Epithelial cell of prostate (primary cell): Measurements from ENCODE around the gene ADGRF1.
"Not testable (repeated sequence)": the region's sequence is repeated elsewhere in the genome, so short reads cannot be mapped to it uniquely, and the experiment has no call there.

Source experiments
- DNase-seq: peaks from one replicate; pipeline ENCODE4 v3.0.0-alpha.2; 2011; ENCODE audit warnings: low read depth, low spot score
- H3K27ac ChIP-seq: fragments of 450-650 bp; 2 replicates; pipeline ENCODE4 v1.5.1; 2017; ENCODE audit warnings: mild to moderate bottlenecking

Gene ADGRF1

DNA sequence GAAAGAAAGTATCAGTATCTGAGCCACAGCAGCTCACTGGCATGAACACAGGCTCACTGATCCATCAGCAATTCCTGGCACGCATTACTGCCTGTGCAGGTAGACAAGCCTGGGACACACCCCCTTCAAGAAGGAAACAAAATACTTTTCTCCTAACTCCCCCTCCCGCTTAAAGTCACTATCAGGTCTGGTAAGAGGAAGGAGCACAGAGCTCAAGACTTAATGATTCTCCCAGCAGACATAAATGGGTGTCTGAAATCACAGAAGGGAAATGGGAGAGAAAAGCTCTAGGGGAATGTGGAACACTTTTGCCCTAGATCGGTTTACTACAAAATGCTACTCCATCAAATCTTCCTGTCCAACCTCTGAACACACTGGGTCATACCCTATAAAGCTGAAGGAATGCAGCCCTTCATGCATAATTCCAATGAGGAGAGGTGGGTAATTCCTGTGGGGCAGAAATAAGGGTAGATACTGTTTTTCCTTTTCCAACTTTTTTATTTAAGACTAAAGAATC lies at the start of gene ADGRF1:
TSS of gene ADGRF1 (minus strand) at position 58 of the 517 bp plus-strand sequence. CDS start 13,271 bp downstream, outside the sequence.
- no peak for DNase-seq
- peak within 1 kb of the TSS; percentile 98 for H3K27ac ChIP-seq

DNA sequence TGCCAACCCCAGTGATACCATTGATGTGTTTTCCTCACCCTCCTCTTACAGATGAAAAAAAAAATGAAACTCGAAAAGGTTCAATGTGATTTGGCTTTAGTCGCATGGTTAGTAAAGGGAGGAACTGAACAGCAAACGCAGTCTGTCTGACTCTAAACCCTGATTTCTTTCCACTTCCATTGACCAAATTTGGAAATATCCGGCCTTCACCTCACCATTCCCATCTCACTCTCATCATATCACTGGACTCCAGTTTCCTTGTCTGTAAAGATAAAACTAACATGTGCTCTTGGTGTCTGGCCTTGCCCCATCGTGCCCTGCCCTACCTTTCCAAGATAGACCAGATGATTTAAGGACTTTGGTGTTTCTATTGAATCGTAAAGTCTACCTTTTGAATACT lies 48.7 kb upstream of the ADGRF1 start:
- no peak for DNase-seq
- no peak overlapping the region for H3K27ac ChIP-seq

DNA sequence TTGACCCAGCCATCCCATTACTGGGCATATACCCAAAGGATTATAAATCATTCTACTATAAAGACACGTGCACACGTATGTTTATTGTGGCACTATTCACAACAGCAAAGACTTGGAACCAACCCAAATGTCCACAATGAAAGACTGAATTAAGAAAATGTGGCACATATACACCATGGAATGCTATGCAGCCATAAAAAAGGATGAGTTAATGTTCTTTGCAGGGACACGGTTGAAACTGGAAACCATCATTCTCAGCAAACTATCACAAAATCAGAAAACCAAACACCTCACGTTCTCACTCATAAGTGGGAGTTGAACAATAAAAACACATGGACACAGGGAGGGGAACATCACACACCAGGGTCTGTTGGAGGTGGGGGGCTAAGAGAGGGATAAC lies 47.3 kb upstream of the ADGRF1 start:
- not testable (repeated sequence) for DNase-seq

DNA sequence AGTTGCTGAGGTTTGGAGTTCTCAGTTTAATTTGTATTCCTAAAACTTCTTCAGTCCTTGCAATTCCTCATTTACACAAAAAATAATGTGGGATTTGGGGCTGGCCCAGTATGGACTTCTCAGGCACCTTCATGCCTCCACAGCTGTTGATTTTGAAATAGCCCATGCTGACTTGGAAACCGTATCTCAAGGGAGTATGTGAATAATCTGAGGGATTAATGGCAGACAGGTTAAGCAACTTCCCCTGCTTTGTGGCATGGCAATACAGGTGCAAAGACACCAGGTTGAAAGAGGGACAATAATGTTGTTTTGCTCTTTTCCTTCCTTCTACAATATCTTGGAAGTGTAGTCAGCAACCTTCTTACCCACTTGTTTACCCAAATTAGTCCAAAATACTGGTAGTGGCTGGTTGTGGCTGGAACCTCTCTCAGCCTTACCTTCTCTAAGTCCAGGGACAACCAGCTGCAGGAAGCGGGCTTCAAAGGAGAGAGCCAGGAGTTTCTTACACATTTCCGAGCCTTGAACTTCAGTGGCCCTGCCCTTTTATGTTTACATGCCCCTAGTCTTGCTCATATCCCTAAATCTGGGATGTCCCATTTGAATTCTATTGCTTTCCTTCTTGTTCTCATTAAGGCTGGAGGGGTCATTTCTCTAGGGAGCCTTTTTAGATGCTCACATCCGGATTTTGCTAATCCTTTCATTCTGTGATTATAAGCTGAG lies 44.1 kb upstream of the ADGRF1 start:
- DNase-seq = no peak
- no peak overlapping the region for H3K27ac ChIP-seq

More for the DNA sequence above, 47.3 kb upstream of the ADGRF1 start:
- not testable (repeated sequence) for H3K27ac ChIP-seq

DNA sequence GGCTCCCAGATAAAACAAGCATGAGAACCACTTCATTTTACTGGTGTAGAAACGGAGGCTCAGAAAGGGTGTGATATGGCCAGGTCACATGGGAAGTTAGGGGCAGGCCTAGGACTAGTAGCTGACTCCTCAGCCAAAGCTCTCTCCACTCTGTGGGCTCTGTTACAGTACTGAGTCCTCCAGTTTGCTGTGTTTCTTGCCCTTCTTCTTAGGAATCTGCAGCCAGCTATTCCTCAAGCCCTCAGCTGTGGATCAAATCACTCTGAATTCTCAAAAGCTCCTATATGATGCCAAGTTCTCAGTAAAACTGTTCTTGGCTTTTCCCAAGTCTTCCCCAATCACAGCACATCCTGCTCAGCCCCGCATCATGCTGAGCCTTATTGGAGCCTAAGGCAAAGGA lies 42.5 kb upstream of the ADGRF1 start:
- H3K27ac ChIP-seq = no peak overlapping the region
- no peak for DNase-seq

DNA sequence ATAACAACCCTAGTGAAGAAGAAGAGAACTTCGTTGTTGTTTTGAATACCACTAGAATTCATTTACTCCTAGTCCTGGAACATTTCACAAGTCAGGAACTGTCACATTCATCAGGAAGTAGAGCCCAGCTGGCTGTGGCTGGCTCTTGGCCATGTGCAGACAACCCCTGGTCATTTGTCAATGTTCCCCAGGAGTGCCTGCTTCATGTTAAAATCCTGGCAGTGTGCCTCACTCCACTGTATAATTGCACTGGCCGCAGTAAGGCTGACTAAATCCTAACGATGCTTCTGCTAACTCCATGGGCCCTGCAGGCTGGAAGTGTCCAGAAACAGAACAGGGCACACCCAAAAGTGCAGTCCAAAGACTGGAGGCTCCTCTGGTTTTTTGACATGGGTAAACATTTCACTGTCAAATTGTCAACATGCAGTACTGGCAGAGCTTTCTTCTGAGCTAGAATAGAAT lies 41.5 kb upstream of the ADGRF1 start:
- no peak for DNase-seq
- H3K27ac ChIP-seq = peak overlapping the region; percentile 2

DNA sequence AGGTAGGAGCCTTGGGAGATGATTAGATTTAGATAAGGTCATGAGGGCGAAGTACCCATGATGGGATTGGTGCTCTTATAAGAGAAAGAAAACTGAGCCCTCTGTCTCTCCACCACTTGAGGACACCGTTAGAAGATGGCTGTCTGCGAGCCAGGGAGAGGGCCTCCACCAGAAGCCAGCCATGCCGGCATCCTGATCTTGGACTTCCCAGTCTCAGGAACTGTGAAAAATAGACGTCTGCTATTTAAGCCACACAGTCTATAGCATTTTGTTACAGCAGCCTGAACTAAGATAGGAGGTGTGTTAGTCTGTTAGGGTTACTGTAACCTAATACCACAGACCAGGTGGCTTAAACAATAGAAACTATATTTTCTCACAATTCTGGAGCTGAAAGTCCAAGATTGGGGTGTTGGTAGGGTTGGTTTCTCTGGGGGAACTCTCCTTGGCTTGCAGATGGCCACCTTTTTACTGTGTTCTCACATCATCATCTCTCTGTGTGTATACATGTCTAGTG lies 38.0 kb upstream of the ADGRF1 start:
- DNase-seq = no peak
- H3K27ac ChIP-seq = no peak overlapping the region

DNA sequence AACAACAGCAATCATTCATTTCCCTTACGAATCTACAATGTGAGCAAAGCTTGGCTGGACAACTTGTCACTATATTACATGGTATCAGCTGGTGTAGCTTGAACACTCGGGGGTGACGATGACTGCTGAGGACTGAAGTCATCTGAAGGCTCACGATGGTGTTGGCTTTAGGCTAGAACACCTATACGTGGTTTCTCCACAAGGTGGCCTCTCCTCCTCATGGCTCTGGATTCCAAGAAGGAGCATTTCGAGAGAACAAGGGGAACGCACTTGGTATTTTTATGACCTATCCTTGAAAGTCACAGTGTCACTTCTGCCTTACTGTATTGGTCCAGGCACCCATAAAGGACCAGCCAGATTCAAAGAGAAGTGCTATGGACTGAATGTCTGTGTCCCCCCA lies 37.5 kb upstream of the ADGRF1 start:
- no peak for DNase-seq
- H3K27ac ChIP-seq = no peak overlapping the region

DNA sequence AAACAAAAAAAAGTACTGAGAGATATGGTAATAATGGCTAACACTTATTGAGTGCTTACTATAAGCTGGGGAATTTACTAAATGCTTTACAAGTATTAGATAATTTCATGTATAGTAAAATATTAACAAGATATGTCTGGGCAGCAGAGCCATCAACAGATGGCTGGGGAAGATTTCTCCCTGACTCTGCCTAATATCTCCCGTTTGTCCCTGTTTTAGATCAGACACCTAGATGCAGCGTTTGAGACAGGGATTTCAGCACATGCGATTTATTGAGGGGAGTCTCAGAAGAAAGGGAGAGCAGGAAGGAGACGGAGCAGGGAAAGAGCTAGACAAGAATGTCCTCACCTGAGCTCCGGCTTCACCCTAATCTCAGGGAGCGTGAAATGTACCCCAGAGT lies 36.9 kb upstream of the ADGRF1 start:
- no peak for DNase-seq
- H3K27ac ChIP-seq = no peak overlapping the region

DNA sequence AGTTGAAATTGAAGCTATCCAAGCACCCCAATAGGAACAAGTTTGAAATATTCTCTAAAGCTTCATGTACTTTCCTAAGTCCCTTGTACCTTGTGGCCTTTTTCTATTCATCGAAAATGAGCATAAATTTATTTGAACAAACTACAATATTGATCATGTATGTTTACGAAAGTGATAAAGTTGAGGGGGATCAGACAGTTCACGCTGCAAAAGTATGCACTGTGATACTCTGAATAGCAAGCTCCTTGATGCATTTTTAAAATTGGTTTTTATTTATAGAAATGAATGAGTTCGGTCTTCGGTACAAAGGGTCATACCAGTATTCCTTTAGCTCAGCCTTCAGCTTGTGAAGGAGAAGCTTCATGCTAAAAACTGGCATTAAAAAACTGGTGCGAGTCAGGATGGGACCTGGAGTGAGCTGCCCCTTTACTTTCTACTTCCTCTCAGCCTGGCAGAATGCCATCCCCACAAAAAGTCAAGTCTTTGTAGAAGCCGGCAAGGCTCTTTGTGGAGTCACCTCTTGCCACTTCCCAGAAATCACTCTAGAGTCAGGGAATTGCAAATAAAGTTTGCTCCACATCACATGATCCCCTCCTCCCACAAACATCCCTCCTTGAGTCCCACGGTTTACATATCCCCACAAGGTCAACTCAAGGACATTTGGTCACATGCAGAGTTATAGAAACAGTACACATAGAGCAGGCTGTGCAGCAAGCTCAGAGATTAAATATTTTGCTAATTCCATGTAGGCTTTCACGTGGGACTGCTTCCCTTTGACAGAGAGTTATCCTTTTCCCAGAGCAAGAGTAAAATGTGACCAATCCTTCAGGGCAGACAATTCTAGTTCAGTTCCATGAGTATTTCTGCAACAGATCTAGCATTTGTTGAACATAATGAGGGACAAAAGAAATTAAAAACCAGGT lies 34.6 kb upstream of the ADGRF1 start:
- peak overlapping the region; percentile 60 for H3K27ac ChIP-seq
- no peak for DNase-seq

DNA sequence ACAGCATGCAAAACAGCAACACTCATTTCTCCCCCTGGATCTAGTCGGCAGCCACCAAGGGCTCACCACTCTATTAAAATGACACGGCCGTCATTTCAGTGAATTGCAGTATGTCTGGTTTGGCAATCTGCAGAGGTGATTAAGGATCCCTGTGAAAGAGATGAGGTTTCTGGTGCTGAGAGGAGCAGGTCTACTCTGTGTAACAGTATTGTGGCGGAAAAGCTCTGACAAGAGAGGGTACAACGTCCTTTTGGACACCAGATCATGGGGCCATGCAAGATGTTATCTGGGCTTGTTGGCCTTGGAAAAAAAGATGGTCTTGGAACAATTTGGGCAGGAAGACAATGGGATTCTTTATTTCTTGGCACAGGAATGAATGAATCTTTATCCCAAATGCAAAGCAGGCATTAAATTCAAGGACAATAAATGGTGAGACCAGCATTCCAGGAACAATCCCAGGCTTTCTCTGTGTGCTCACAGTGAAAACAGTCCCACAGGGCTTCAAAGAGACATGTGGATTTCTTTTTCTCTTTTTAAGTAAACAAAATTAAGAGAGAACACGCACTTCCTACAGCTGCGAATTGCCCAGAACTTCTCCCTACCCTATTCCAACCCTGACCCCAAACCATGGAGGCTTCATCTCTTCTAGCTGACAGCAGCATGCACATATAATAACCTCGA lies 33.7 kb upstream of the ADGRF1 start:
- DNase-seq = no peak
- peak overlapping the region; percentile 60 for H3K27ac ChIP-seq

DNA sequence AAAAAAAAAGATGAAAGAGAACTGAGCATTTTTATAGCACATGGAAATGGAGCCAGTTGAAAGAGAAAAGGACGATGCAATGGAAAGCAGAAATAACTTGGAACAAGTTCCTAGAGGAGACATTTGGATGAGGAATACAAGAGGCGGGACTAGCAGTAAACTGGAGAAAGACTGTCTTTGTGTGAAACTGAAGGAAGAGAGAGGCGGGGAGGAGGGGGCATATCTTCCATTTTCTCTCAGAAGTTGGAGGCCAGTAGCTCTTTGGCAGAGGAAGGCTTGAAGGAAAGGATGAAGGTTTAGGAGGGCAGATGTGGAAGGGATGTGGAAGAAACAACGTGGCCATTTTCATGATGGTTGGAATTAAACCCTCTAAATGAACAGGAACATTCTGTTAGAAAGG lies 33.0 kb upstream of the ADGRF1 start:
- H3K27ac ChIP-seq = peak overlapping the region; percentile 60
- DNase-seq = no peak

DNA sequence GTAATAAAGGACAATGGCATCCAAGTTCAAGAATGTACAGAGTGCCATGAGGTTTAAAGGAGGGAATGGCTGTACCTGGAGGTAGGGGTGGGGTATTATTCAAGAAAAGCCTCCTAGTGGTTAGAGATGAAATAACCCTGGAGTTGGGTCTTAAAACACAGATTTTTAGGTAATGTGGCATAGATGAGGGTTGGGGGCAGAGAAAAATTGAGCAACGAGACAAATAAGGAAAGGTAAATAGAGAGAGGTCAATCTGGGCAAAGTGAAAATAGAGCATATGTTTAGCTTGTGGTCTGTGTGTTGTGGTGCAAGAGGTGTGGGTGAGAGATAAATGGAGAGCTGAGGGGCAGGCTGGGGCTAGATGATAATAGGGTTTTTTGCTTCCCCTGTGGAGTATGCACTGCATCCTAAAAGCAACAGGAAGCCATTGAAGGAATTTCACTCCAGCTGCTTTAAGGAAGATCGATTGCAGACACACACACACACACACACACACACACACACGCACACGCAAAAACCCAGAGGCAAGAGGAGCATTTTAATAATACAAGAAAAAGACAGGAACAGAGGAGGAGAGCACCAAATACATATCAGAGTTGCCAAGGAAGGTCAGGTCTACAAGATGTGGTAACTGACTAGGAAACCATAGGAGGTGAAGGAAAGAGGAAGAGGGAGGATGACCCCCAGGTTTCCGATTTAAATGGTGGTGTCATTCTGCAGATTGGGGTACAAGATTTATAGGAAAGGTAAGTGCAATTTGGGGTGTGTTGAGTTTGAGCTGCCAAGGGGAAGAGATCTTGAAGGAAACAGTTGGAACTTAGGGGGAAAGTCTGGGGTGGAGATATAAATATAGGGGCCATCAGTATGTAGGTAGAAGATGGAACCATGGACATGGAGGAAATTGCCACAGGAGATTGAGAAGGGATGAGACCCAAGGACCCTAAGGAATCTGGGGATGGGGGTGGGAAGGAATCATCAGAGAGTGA lies 31.3 kb upstream of the ADGRF1 start:
- no peak overlapping the region for H3K27ac ChIP-seq
- no peak for DNase-seq

DNA sequence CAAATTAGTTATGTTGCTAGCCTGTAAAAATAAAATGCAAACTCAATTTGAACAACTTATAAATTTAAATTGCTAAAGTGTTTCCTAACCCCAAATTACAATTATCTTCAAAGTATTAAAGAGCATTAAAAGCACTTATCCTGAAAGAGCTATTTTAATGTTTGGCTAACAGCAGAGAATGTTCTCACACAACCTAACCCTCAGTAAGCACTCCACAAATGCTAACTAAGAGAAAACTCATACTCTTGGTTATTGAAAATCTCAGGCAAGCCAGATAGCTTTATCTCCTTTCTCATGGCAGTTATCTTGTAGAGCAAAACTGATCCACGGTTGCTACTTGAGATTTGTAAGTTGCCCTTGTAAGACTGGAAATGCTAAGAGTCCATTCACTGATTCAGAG lies 30.5 kb upstream of the ADGRF1 start:
- DNase-seq = no peak
- H3K27ac ChIP-seq = no peak overlapping the region

DNA sequence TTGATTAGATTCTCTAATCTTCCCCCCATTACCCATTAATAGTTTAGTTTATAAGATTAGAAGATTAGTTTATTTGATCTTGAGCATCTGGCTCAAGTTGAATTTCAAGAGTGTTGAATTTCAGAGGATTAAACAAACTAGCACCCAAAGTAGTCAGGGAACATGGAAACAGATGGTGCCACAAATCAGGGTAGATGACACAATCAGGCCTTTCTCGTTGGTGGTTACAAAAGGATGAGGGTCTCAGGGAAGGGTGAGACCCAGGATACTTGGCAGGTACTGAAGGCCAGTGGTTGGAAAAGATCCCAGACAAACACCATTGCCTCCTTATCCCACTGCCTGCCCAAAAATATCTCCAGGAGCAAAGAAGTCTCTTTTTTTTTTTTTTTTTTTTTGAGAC lies 29.5 kb upstream of the ADGRF1 start:
- H3K27ac ChIP-seq = no peak overlapping the region
- DNase-seq = no peak

DNA sequence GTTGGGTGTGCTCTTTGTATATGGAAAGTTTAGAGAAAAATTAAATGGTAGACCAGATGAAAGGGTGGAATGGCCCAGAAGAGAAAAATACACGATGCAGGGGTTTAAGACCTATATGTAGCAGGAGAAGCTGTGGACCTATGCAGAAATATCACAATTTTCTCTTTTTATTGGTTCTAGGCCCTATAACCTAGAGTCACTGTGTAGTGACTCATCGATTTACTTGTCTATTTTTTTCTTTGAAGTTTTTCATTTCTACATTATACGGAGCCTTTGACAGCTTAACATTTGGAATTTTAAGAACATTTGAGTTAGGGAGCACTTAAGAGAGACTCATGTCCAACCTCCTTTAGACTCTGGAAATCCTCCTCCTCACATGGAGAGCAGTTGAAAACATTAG lies 28.3 kb upstream of the ADGRF1 start:
- DNase-seq = no peak
- no peak overlapping the region for H3K27ac ChIP-seq

DNA sequence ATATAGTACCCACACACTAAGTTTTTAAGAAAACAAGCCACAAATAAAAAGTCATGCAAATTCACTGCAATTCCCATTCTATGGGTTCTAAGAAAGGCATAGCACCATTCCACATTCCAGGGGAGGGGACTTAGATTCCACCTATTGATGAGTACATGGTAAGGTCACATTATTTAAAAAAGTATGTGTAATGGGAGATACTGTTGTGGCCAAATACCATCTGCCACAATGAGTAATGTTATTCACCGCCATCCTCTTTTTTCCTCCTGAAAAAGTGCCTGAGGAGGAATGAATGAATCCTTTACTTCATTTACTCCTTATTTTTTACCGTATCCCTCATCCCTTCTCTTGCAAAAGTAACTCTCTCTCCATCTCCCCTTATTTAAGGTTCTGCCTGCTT lies 27.0 kb upstream of the ADGRF1 start:
- no peak overlapping the region for H3K27ac ChIP-seq
- DNase-seq = no peak

DNA sequence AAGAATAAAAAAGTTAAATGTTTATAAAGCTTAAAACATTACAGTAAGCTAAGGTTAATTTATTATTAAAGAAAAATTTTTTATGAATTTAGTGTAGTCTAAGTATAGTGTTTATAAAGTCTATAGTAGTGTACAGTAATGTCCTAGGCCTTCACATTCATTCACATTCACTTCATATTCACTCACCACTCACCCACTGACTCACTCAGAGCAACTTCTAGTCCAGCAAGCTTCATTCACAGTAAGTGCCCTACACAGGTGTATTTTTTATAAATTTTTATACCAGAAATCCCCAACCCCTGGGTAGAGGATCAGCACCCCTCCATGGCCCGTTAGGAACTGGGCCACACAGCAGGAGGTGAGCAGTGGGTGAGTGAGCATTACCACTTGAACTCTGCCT lies 24.3 kb upstream of the ADGRF1 start:
- DNase-seq = no peak
- peak overlapping the region; percentile 50 for H3K27ac ChIP-seq

DNA sequence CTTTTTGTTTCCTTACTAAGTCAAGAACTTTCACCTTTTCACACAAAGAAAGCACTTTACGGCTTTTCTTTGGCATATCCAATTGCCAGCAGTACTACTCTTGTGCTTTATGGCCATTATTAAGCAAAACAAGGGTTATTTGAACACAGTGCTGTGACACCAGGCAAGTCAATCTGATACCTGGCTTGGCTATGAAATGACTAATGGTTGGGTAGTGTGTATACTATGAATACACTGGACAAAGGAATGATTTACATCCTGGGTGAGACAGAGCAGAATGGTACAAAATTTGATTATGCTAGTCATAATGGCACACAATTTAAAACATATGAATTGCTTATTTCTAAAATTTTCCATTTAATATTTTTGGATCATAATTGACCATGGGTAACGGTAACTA lies 22.1 kb upstream of the ADGRF1 start:
- no peak for DNase-seq
- peak overlapping the region; percentile 55 for H3K27ac ChIP-seq
